ENCODE measurements around the gene RUNX3.

RUNX3 gene

GRCh38 chr1:24878045-24878444 lies 52.0 kb downstream of the RUNX3 start:
- DNase-seq: no peak

DNA sequence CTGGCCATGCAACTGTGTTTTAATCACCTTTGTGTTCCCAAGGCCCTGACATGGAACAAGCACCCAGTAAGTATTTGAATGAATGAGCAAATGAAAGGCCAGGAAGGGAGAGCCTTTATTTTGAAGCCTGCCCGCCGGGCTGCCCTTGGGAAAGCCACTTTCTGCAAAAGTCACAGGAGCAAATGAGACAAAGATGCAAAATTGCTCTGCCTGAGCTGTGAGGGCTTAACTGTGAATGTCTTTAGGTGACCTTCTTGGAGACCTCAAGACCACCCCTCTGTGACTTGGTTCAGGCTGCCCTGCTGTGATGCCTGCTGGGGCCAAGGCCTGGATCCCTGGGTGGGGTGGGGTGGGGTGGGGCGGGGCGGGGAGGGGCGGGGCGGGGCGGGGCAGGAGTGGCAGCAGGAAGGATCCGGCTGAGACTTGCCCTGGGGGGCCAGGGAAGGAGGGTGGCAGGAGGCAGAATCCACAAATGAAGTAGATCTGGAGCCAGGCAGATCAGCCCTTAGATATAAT lies 54.0 kb downstream of the RUNX3 start:
- DNase-seq: no peak

DNA sequence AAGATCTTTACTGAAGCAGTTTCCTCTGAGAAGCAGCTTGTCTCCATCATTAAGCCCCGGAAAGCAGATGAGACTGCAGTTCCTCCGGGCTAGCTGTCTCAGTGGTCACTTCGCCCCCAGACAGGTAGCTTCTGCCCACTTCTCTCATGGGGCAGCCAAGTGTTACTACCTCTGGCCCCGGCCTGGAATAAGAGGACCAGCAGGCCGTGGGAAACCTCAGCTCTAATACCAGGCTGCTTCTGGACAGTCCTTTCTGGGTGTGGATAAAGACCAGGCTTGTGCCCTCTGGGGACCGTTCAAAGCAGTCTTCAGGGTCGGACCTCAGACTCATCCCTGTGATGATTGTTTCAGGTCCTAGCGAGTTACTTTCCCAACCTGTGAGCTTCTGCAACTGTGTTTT lies 54.8 kb downstream of the RUNX3 start:
- DNase-seq: no peak

DNA sequence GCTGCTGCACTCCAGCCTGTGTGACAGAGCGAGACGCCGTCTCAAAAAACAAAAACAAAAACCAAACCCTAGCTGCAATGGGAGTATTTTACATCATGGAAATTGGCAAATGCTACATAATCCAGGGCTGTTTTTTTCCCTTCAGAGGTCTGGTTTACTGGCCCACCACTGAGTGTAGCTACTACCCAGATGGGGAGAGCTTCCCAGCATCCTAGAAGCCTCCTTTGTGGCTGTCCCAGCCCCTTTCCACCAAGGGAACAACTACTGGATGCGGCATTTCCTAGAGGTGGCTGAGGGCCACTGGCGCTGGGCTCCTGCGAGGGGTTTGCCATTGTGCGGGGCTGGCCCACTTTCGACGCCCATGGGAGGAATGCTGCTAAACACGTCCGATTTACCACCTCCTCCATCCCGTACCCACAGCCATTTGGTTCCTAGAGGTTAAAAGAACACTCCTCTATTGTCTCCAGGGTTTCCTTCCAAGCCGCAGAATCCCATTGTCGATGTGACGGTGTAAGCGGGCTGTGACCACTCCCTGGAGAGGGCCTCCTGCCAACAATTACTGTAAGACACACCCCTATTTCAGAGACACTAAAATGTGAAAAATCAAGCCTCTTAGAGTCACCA lies 55.4 kb downstream of the RUNX3 start:
- no peak for DNase-seq

DNA sequence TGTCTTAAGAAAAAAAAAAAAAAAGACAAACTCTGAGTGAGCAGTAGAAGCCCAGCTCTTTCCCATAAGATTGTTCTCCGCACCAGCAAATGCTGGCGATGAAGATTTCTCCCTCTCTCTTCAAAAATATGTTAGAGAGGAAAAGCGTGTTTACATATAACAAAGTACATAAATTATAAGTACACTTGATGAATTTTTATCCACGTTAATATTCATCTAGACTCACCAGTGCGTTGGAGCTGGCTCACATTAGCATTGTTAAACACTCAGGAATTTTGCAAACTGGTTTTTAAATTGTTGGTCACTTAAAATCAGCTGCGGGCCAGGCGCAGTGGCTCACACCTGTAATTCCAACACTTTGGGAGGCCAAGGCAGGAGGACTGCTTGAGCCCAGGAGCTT lies 56.0 kb downstream of the RUNX3 start:
- DNase-seq: no peak

- DNase-seq: no peak
Measured at GRCh38 chr1:24873148-24873547, 56.9 kb downstream of the RUNX3 start.

- DNase-seq: no peak
Measured at GRCh38 chr1:24872061-24872850, 57.8 kb downstream of the RUNX3 start.

GRCh38 chr1:24871306-24871901 lies 58.7 kb downstream of the RUNX3 start:
- DNase-seq: no peak

GRCh38 chr1:24870551-24871195 lies 59.4 kb downstream of the RUNX3 start:
- no peak for DNase-seq

GRCh38 chr1:24868016-24868875 lies 61.8 kb downstream of the RUNX3 start:
- DNase-seq: no peak

GRCh38 chr1:24867084-24867870 lies 62.8 kb downstream of the RUNX3 start:
- no peak for DNase-seq

GRCh38 chr1:24866211-24867083 lies 63.6 kb downstream of the RUNX3 start:
- DNase-seq: no peak

DNA sequence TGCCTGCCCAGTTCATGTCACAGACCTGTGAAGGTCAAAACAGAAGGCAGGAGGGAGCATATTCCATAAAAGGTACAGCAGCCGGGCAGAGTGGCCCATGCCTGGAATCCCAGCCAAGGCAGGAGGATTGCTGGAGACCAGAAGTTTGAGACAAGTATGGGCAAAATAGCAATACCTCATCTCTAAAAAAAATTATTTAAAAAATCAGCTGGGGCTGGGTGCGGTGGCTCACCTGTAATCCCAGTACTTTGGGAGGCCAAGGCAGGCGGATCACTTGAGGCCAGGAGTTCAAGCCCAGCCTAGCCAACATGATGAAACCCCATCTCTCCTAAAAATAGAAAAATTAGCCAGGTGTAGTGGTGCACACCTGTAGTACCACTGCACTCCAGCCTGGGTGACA lies 64.5 kb downstream of the RUNX3 start:
- DNase-seq: no peak

DNA sequence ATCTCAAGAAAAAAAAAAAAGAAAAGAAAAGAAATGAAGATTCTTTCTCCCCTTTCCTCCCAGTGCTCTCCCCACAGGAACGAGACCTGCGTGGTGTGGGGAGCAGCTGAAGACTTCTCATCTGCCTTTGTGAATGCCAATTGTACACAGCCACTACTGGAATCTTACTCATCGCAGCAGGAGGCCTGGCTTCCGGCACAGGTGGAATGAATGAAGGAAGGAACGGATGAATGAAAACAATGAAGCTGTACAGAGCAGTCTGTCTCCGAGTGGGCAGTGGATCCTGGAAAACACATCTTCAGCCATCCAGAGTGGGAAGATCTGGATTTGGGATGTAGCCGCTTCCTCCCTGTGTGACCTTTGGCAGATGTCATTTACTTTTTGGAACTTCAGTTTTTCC lies 64.9 kb downstream of the RUNX3 start:
- no peak for DNase-seq

GRCh38 chr1:24864370-24864777 lies 65.7 kb downstream of the RUNX3 start:
- no peak for DNase-seq

DNA sequence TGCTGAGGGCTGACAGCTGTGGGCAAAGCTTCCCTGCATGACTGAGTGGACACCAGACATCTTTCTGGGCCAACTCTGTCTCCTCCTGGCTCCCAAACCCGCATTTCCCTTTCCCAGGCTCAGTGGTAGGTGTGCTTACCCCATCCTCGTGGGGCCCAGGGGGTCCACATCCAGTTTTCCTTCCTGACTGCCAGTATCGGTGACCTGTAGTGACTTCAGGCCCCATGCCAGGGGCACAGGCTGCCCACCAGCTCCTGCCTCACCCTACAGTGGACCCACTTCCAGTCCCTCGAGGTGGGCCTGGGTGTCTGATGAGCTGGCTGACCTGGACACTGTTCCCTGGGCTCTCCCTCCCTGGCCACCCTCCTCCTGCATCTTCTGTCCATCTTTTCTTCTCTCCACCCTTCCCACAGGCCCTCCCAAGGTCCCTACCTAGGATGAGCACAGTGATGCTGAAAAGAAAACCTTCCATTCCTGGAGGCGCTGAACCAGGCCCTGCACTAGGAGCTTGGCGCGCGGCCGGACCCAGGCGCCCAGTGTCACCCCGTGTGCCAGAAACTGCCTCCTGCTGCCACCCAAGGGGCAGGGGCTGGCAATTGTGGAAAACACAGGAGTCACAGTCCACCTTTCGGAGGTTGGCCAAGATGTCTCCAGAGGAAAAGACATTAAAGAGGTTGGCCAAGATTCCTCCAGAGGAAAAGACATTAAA lies 67.1 kb downstream of the RUNX3 start:
- DNase-seq: no peak

DNA sequence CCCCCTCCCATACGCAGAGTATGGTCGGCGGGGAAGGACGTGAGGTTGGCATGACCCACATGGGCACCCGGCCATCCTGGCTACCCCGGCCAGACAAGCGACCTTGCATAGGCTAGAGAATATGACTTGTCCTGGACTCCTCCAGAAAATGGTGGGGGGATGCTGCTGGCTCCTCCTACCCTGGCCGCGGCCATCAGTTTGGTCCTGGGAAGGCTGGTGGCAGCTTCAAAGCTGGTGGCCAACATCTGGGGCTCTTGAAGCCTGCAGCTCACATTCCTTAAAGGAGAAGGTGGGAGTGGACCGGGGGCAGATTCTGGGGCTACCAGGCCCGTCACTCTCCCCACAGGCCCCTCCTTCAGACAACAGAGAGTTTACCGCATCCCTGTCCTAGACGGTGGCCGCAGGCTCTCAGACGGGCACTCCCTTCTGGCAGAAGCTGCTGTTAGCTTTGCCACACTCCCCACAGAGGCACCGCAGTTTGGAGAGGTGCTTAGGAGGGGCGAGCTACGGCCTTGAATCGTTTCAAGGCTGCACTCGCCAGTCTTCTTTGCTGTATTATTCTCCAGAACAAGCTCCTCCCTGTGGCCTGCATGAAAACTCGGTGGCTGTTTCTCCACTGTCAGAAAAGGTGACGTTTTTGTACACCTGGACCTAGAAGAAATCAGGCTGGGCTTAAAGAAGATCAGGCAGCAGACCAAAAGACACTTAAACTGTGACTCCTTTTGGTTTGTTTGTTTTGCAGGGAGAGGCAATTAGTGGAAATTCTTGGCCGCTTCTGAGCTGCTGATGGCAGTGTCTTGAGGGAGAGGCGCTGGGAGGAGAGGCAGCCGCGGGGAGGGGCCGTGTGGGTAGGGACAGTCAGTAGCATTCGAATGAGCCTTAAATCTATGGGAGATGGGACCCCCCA lies 68.0 kb downstream of the RUNX3 start:
- no peak for DNase-seq

GRCh38 chr1:24860841-24861240 lies 69.2 kb downstream of the RUNX3 start:
- no peak for DNase-seq

All from activated CD4-positive, alpha-beta T cell treated with anti-CD3 and anti-CD28 coated beads, Interleukin-2, Interleukin-6, amounts not matched to agents 100 ng/mL and 50 ng/mL, durations not matched to agents 16 hours and 8 hours (primary cell).